Measurements from ENCODE around the gene UXS1. TPM values are rescaled to one million over a fixed set of nuclear protein-coding genes. Genes with fewer than 3 reads are reported as not detected.

The UXS1 gene
- total RNA-seq, 2 experiments from 2014 or later: 100 to 104 TPM

- POLR2A ChIA-PET: no interaction called here
- Mint-ChIP-seq H3K27ac (no peak overlapping the region), H3K27me3 (peaks cover 3% of the 10 kb centered on the region), H3K4me1 (peaks cover 3% of the 10 kb centered on the region), H3K36me3 (peaks cover 3% of the 10 kb centered on the region), H3K9me3 (peaks cover 7% of the 10 kb centered on the region), H3K4me3 (no peak overlapping the region)
- no peak for DNase-seq
- no peak for ATAC-seq (ENCODE audit: low read depth)
Observed at GRCh38 chr2:106201661-106202060, 7.6 kb upstream of the UXS1 start.

- no peaks in the 10 kb centered on the region for H3K27me3 Mint-ChIP-seq
- POLR2A ChIA-PET: no interaction called here
- no peak overlapping the region for H3K4me3 Mint-ChIP-seq
Observed at GRCh38 chr2:106197878-106198277, 3.8 kb upstream of the UXS1 start.

GRCh38 chr2:106195981-106196380, 1.9 kb upstream of the UXS1 start:
- H3K27me3 Mint-ChIP-seq: no peaks in the 10 kb centered on the region
- peaks cover 22% of the 10 kb centered on the region for H3K4me1 Mint-ChIP-seq
- POLR2A ChIA-PET: no interaction called here
- no peak overlapping the region for H3K27ac Mint-ChIP-seq
- DNase-seq (no peak), ATAC-seq (ENCODE audit: low read depth) (no peak)
- no peaks in the 10 kb centered on the region for H3K9me3 Mint-ChIP-seq
- H3K4me3 Mint-ChIP-seq: no peak overlapping the region
- H3K36me3 Mint-ChIP-seq: peaks cover 7% of the 10 kb centered on the region

More at GRCh38 chr2:106197878-106198277, 3.8 kb upstream of the UXS1 start:
- Mint-ChIP-seq H3K9me3 (no peaks in the 10 kb centered on the region), H3K36me3 (no peaks in the 10 kb centered on the region), H3K4me1 (peaks cover 6% of the 10 kb centered on the region), H3K27ac (no peak overlapping the region)
- no peak for ATAC-seq (ENCODE audit: low read depth)
- no peak for DNase-seq

GRCh38 chr2:106195456-106195855, 1.4 kb upstream of the UXS1 start:
- H3K27ac Mint-ChIP-seq: no peak overlapping the region

GRCh38 chr2:106193690-106193976, 468 bp downstream of the UXS1 start:
- no peaks in the 10 kb centered on the region for H3K27me3 Mint-ChIP-seq
- ATAC-seq (ENCODE audit: low read depth): no peak
- H3K4me1 Mint-ChIP-seq: peaks cover 41% of the 10 kb centered on the region

More at GRCh38 chr2:106195456-106195855, 1.4 kb upstream of the UXS1 start:
- Mint-ChIP-seq H3K4me3 (peak overlapping the region; percentile 89), H3K27me3 (no peaks in the 10 kb centered on the region), H3K36me3 (peaks cover 9% of the 10 kb centered on the region), H3K4me1 (peaks cover 24% of the 10 kb centered on the region), H3K9me3 (no peaks in the 10 kb centered on the region)
- no peak for DNase-seq
- POLR2A ChIA-PET: no interaction called here
- no peak for ATAC-seq (ENCODE audit: low read depth)

GRCh38 chr2:106192752-106193689, 1.1 kb downstream of the UXS1 start:
- peak overlapping the region; percentile 80 for H3K4me3 Mint-ChIP-seq
- no peaks in the 10 kb centered on the region for H3K9me3 Mint-ChIP-seq
- POLR2A ChIA-PET: interaction anchor here (0.8 to 2.8 kb wide), 7 partner anchors 9 to 98 kb away, joined by 3 to 53 read pairs (median 3); no protein-coding TSS in a partner anchor
- peaks cover 18% of the 10 kb centered on the region for H3K36me3 Mint-ChIP-seq
- ATAC-seq (ENCODE audit: low read depth) (peak; percentile 4), DNase-seq (peak; percentile 58)
- no peaks in the 10 kb centered on the region for H3K27me3 Mint-ChIP-seq
- peaks cover 47% of the 10 kb centered on the region for H3K4me1 Mint-ChIP-seq
- H3K27ac Mint-ChIP-seq: peak overlapping the region; percentile 14

More at GRCh38 chr2:106193690-106193976, 468 bp downstream of the UXS1 start:
- no peak for DNase-seq
- POLR2A ChIA-PET: interaction anchor here (0.7 to 2.8 kb wide), 6 partner anchors 9 to 99 kb away, joined by 3 to 53 read pairs (median 4); no protein-coding TSS in a partner anchor
- Mint-ChIP-seq H3K36me3 (peaks cover 14% of the 10 kb centered on the region), H3K27ac (peak overlapping the region; percentile 14), H3K9me3 (no peaks in the 10 kb centered on the region), H3K4me3 (peak overlapping the region; percentile 80)

- H3K4me1 Mint-ChIP-seq: peaks cover 58% of the 10 kb centered on the region
- peak overlapping the region; percentile 63 for H3K4me3 Mint-ChIP-seq
- no peaks in the 10 kb centered on the region for H3K9me3 Mint-ChIP-seq
- H3K27me3 Mint-ChIP-seq: no peaks in the 10 kb centered on the region
- POLR2A ChIA-PET: interaction anchor here (1.0 kb wide), 1 partner anchor 31 kb away, joined by 3 read pairs; no protein-coding TSS in a partner anchor
- no peak for ATAC-seq (ENCODE audit: low read depth)
- H3K27ac Mint-ChIP-seq: peak overlapping the region; percentile 1
- peaks cover 20% of the 10 kb centered on the region for H3K36me3 Mint-ChIP-seq
- no peak for DNase-seq
Observed at GRCh38 chr2:106191511-106192016, 2.5 kb downstream of the UXS1 start.

GRCh38 chr2:106189764-106190468, 4.2 kb downstream of the UXS1 start:
- Mint-ChIP-seq H3K4me3 (peak overlapping the region; percentile 5), H3K27me3 (no peaks in the 10 kb centered on the region), H3K27ac (peak overlapping the region; percentile 25), H3K36me3 (peaks cover 31% of the 10 kb centered on the region), H3K4me1 (peaks cover 62% of the 10 kb centered on the region), H3K9me3 (no peaks in the 10 kb centered on the region)
- ATAC-seq (ENCODE audit: low read depth): no peak
- DNase-seq: no peak
- POLR2A ChIA-PET: no interaction called here

GRCh38 chr2:106189325-106189724, 4.8 kb downstream of the UXS1 start:
- Mint-ChIP-seq H3K9me3 (no peaks in the 10 kb centered on the region), H3K4me1 (peaks cover 67% of the 10 kb centered on the region), H3K4me3 (no peak overlapping the region), H3K36me3 (peaks cover 36% of the 10 kb centered on the region), H3K27me3 (no peaks in the 10 kb centered on the region), H3K27ac (peak overlapping the region; percentile 25)
- POLR2A ChIA-PET: no interaction called here
- DNase-seq (no peak), ATAC-seq (ENCODE audit: low read depth) (no peak)

GRCh38 chr2:106187273-106187891, 6.7 kb downstream of the UXS1 start:
- ATAC-seq (ENCODE audit: low read depth) (no peak), DNase-seq (no peak)
- Mint-ChIP-seq H3K4me3 (peak overlapping the region; percentile 60), H3K27me3 (no peaks in the 10 kb centered on the region), H3K9me3 (no peaks in the 10 kb centered on the region), H3K27ac (peak overlapping the region; percentile 62), H3K36me3 (peaks cover 38% of the 10 kb centered on the region), H3K4me1 (peaks cover 72% of the 10 kb centered on the region)
- POLR2A ChIA-PET: interaction anchor here (1.7 kb wide), 1 partner anchor 27 kb away, joined by 9 read pairs; no protein-coding TSS in a partner anchor

- H3K9me3 Mint-ChIP-seq: no peaks in the 10 kb centered on the region
- POLR2A ChIA-PET: interaction anchor here (3.2 kb wide), 1 partner anchor 8 kb away, joined by 9 read pairs; the partner anchor contains the start of gene UXS1
- no peaks in the 10 kb centered on the region for H3K27me3 Mint-ChIP-seq
- H3K27ac Mint-ChIP-seq: no peak overlapping the region
- H3K36me3 Mint-ChIP-seq: peaks cover 32% of the 10 kb centered on the region
- ATAC-seq (ENCODE audit: low read depth): no peak
- H3K4me3 Mint-ChIP-seq: no peak overlapping the region
- H3K4me1 Mint-ChIP-seq: peaks cover 64% of the 10 kb centered on the region
- DNase-seq: no peak
Observed at GRCh38 chr2:106185475-106186184, 8.5 kb downstream of the UXS1 start.

GRCh38 chr2:106184857-106185256, 9.2 kb downstream of the UXS1 start:
- Mint-ChIP-seq H3K9me3 (no peaks in the 10 kb centered on the region), H3K4me1 (peaks cover 63% of the 10 kb centered on the region), H3K27me3 (no peaks in the 10 kb centered on the region), H3K27ac (peak overlapping the region; percentile 3), H3K4me3 (peak overlapping the region; percentile 0), H3K36me3 (peaks cover 32% of the 10 kb centered on the region)
- DNase-seq (no peak), ATAC-seq (ENCODE audit: low read depth) (no peak)
- POLR2A ChIA-PET: interaction anchor here (3.2 kb wide), 1 partner anchor 9 kb away, joined by 9 read pairs; the partner anchor contains the start of gene UXS1

All from activated naive CD8-positive, alpha-beta T cell treated with anti-CD3 and anti-CD28 coated beads, Interleukin-2, amount 10 ng/mL, durations not matched to agents 7 days and 5 days (primary cell).